WTC11 (cell line): Measurements from ENCODE around the gene A4GNT. TPM values are rescaled to one million over a fixed set of nuclear protein-coding genes. Genes with fewer than 3 reads are reported as not detected.

Experiments
- ATAC-seq: fragments of 200-7000 bp; cut with Tn5 transposase; 2 replicates; pipeline ENCODE4 v1.10.0; 2021; ENCODE audit warnings: mild to moderate bottlenecking, moderate library complexity
- CTCF ChIA-PET: fragments of 300-600 bp; sonication (Branson Sonifier 250); formaldehyde crosslinking; loops from one replicate; lab custom pipeline; 2021; ENCODE audit warnings: antibody characterized with exemption; lab: Charles Lee
- POLR2A ChIA-PET: fragments of 350-600 bp; sonication (Branson Sonifier 250); formaldehyde crosslinking; loops from one replicate; lab custom pipeline; 2021; ENCODE audit warnings: antibody characterized with exemption; lab: Charles Lee
- DNase-seq: peaks from one replicate; pipeline ENCODE4 v3.0.0; 2021; ENCODE audit warnings: low spot score
- H3K27ac Mint-ChIP-seq: 2 replicates; pipeline ENCODE4 v1.8.0; 2021; ENCODE audit warnings: mixed read lengths
- H3K27me3 Mint-ChIP-seq: 2 replicates; pipeline ENCODE4 v1.8.0; 2021; ENCODE audit warnings: low read depth, mild to moderate bottlenecking, moderate library complexity, mixed read lengths
- H3K36me3 Mint-ChIP-seq: 2 replicates; pipeline ENCODE4 v1.8.0; 2021; ENCODE audit warnings: mixed read lengths
- H3K4me1 Mint-ChIP-seq: 2 replicates; pipeline ENCODE4 v1.8.0; 2022; ENCODE audit warnings: mixed read lengths
- H3K4me3 Mint-ChIP-seq: 2 replicates; pipeline ENCODE4 v1.8.0; 2021; ENCODE audit warnings: mild to moderate bottlenecking, moderate library complexity, mixed read lengths
- H3K9me3 Mint-ChIP-seq: 2 replicates; pipeline ENCODE4 v1.8.0; 2021; ENCODE audit warnings: mixed read lengths
- ARID4B ChIP-seq: sonication (generic); formaldehyde crosslinking; IDR thresholded peaks from 2 replicates; pipeline ENCODE4 v1.8.0; 2023; ENCODE audit warnings: missing genetic modification reagents, mild to moderate bottlenecking, borderline replicate concordance
- ATF2 ChIP-seq: sonication (generic); formaldehyde crosslinking; IDR thresholded peaks from 2 replicates; pipeline ENCODE4 v1.8.1; 2022; ENCODE audit warnings: low read depth, missing genetic modification reagents, borderline replicate concordance
- CDX4 ChIP-seq: fragments of 250-450 bp; sonication (Bioruptor Pico); IDR thresholded peaks from 2 replicates; pipeline ENCODE4 v1.9.0; 2021; ENCODE audit warnings: moderate library complexity, mild to moderate bottlenecking, inconsistent platforms, borderline replicate concordance
- IRF2 ChIP-seq: sonication (generic); formaldehyde crosslinking; IDR thresholded peaks from 2 replicates; pipeline ENCODE4 v1.8.0; 2022; ENCODE audit warnings: low read depth, missing genetic modification reagents, borderline replicate concordance
- NFATC4 ChIP-seq: fragments of 250-450 bp; sonication (Bioruptor Pico); IDR thresholded peaks from 2 replicates; pipeline ENCODE4 v1.9.0; 2021; ENCODE audit warnings: mild to moderate bottlenecking
- ZMAT4 ChIP-seq: fragments of 250-450 bp; sonication (Bioruptor Pico); IDR thresholded peaks from 2 replicates; pipeline ENCODE4 v1.9.0; 2021; ENCODE audit warnings: mild to moderate bottlenecking
- ZNF232 ChIP-seq: sonication (generic); formaldehyde crosslinking; IDR thresholded peaks from 2 replicates; pipeline ENCODE4 v1.8.0; 2022; ENCODE audit warnings: mild to moderate bottlenecking, missing genetic modification reagents
- ZNF317 ChIP-seq: sonication (generic); formaldehyde crosslinking; IDR thresholded peaks from 2 replicates; pipeline ENCODE4 v1.8.1; 2023; ENCODE audit warnings: low read depth, mild to moderate bottlenecking, moderate library complexity, missing genetic modification reagents, borderline replicate concordance
- total RNA-seq: library from RNA; stranded (reverse); gene quantifications from 3 replicates; pipeline ENCODE4 v1.2.3, GENCODE V29; 2021

A4GNT gene
- total RNA-seq, 1 experiment from 2014 or later = not detected

GRCh38 chr3:138078901-138079344 is 53.3 kb downstream of the A4GNT start (continued):
- no peak for TF ChIP-seq ARID4B (CRISPR knock-in tag)
- no peak for TF ChIP-seq ZNF317 (CRISPR knock-in tag)
- TF ChIP-seq ZMAT4 (CRISPR knock-in tag) = no peak
- TF ChIP-seq CDX4 (CRISPR knock-in tag) = no peak
- TF ChIP-seq ZNF232 = no peak

- no peak overlapping the region for H3K27ac Mint-ChIP-seq
- peaks cover 8% of the 10 kb centered on the region for H3K9me3 Mint-ChIP-seq
- DNase-seq = no peak
- no peak overlapping the region for H3K4me3 Mint-ChIP-seq
- TF ChIP-seq ATF2 (CRISPR knock-in tag) = no peak
- no peak for TF ChIP-seq NFATC4 (CRISPR knock-in tag)
- TF ChIP-seq IRF2 (CRISPR knock-in tag) = no peak
- TF ChIP-seq, all 79 proteins: peak for 0
- POLR2A ChIA-PET = no interaction called here
- no peaks in the 10 kb centered on the region for H3K27me3 Mint-ChIP-seq
- H3K36me3 Mint-ChIP-seq = peaks cover 27% of the 10 kb centered on the region
- peaks cover 9% of the 10 kb centered on the region for H3K4me1 Mint-ChIP-seq
- no peak for ATAC-seq
- CTCF ChIA-PET = no interaction called here
Observed at GRCh38 chr3:138078096-138078495, 54.1 kb downstream of the A4GNT start.

Other genes with a start within 250 kb of the A4GNT start
- gene CLDN18, start 122.2 kb downstream of the A4GNT start, total RNA-seq = 0.13 to 0.23 TPM (median 0.16 TPM) in 3 replicates
- gene DZIP1L, start 16.8 kb downstream of the A4GNT start, total RNA-seq = 11.2 to 15.3 TPM (median 11.2 TPM) in 3 replicates
- 18.8 to 20.6 TPM (median 19.3 TPM) in 3 replicates for gene DBR1, start 42.5 kb upstream of the A4GNT start, total RNA-seq
- gene ARMC8, start 54.9 kb upstream of the A4GNT start, total RNA-seq = 38.6 to 44.9 TPM (median 38.7 TPM) in 3 replicates
- gene NME9, start 197.5 kb upstream of the A4GNT start, total RNA-seq = not detected in 3 replicates
- 11.1 to 14.8 TPM (median 11.7 TPM) in 3 replicates for gene MRAS, start 216.2 kb upstream of the A4GNT start, total RNA-seq